Psoas muscle (tissue), 8 donors: ENCODE measurements around the gene PTPRF. TPM values are rescaled to one million over a fixed set of nuclear protein-coding genes. Genes with fewer than 3 reads are reported as not detected.

Experiments
- ATAC-seq, 4 donors: fragments of 200-7000 bp; cut with Tn5 transposase; one replicate each; pipeline ENCODE4 v1.9.1; 2020; ENCODE audit warnings: moderate library complexity in 3 of 4, mild to moderate bottlenecking in 2 of 4
- DNase-seq, 2 donors: peaks; one replicate each; pipeline ENCODE4 v3.0.0-alpha.2; 2020
- H3K27ac ChIP-seq: fragments of 200-600 bp; one replicate; pipeline ENCODE4 v1.8.0; 2022
- H3K27me3 ChIP-seq, 3 donors: fragments of 200-600 bp in 1 of 3; one replicate each; pipeline versions ENCODE4 v1.6.1 to v1.8.0; 2013 to 2022; ENCODE audit warnings: low read length in 2 of 3, mild to moderate bottlenecking in 2 of 3, moderate library complexity in 1 of 3; ENCODE audit not compliant: insufficient read depth in 3 of 3
- H3K36me3 ChIP-seq, 2 donors: fragments of 200-600 bp in 1 of 2; one replicate each; pipeline versions ENCODE4 v1.6.1 to v1.8.0; 2013 to 2022; ENCODE audit warnings: low read depth in 1 of 2, mild to moderate bottlenecking in 1 of 2, moderate library complexity in 1 of 2; ENCODE audit not compliant: insufficient read depth in 1 of 2
- H3K4me1 ChIP-seq: fragments of 200-600 bp; one replicate; pipeline ENCODE4 v1.8.0; 2022
- H3K4me3 ChIP-seq: fragments of 200-600 bp; one replicate; pipeline ENCODE4 v1.8.0; 2022; ENCODE audit warnings: mild to moderate bottlenecking
- H3K9me3 ChIP-seq: fragments of 200-600 bp; one replicate; pipeline ENCODE4 v1.8.0; 2022
- WGBS, 3 donors: extraction: QIAGEN DNeasy Blood & Tissue Kit; methylation state at CpG; one replicate each; pipeline versions ENCODE4 v1.1.6 to v1.1.7; 2013; 5-methylcytosine and 5-hydroxymethylcytosine counted together
- intact Hi-C, 2 donors: fragments of 100-400 bp; cut with DNase I; formaldehyde crosslinking; loops; one replicate each; pipeline versions ENCODE4 v1.11.0 to v1.14.2; 2022
- polyA plus RNA-seq, 3 donors: library from polyadenylated mRNA; stranded (reverse); fragments of 200-250 nt; gene quantifications; one replicate each; pipeline ENCODE4 v1.2.3, GENCODE V29; 2013
- total RNA-seq, 4 donors: library from RNA; stranded (reverse); fragmentation: NEBNext Ultra II Directional in 2 of 4; extraction: Animal tissue kit (Norgen Biotek cat#: 25700) in 2 of 4; gene quantifications; one replicate each; pipeline versions ENCODE4 v1.2.1 to v1.2.4, GENCODE V29; 2021 to 2023
- TF ChIP-seq, protein P1 (sequence below): fragments of 200-600 bp; IDR thresholded peaks from one replicate; pipeline ENCODE4 v1.8.0; 2022; ENCODE audit warnings: antibody characterized with exemption
- donor health status: healthy with polysubstance abuse.
- donor health status: DM: no; HTN: no; CAD: no; lungs with moderate emphysema.
- donor health status: Bipolar disorder and iron deficiency.
- donor health status: healthy.
- donor health status: DM: yes; HTN: yes; CAD: no.
- donor health status: DM: no; HTN: no; CAD: no.
- donor health status: DM: no; HTN: no; CAD: no.
- donor health status: DM: yes; HTN: yes; CAD: no.

The PTPRF gene
- total and polyA plus RNA-seq, 7 donors = 0.65 to 8.9 (median 1.9) TPM

DNA sequence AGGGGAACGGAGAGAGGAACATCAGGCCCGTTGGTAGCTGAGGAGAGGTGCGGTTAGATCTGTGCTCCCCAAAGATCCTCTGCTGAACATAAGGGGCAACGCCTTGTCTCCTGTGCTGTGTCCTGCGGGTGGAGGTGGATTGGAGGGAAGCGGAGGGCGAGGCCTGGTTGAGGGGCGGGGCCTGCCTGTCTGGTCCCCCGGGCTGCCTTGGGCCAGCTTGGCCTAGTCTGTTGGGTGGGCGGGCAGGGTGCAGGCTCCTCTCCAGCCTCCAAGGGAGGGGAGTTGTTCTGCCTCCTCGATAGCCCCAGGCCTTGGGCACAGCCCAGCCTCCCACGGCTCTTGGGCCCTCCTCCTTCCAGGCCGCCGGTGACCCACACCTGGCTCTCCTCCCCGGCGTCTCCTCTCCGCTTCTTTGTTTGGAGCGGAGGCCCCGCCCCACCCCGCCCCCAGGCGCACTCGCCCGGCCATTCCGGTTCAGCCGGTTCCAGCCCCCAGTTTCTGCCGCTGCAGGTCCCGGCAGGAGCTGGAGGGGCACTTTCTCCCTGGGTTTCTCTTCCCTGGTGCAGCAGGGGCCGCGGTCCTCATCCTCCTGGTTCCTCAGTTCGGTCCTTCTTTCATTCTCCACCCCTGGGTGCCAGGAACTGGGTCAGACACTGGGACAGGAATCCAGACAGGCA is 19.4 kb downstream of the PTPRF start:
- no peaks in the 10 kb centered on the region for H3K36me3 ChIP-seq
- intact Hi-C loops = no loop called here
- TF ChIP-seq, protein P1, sequence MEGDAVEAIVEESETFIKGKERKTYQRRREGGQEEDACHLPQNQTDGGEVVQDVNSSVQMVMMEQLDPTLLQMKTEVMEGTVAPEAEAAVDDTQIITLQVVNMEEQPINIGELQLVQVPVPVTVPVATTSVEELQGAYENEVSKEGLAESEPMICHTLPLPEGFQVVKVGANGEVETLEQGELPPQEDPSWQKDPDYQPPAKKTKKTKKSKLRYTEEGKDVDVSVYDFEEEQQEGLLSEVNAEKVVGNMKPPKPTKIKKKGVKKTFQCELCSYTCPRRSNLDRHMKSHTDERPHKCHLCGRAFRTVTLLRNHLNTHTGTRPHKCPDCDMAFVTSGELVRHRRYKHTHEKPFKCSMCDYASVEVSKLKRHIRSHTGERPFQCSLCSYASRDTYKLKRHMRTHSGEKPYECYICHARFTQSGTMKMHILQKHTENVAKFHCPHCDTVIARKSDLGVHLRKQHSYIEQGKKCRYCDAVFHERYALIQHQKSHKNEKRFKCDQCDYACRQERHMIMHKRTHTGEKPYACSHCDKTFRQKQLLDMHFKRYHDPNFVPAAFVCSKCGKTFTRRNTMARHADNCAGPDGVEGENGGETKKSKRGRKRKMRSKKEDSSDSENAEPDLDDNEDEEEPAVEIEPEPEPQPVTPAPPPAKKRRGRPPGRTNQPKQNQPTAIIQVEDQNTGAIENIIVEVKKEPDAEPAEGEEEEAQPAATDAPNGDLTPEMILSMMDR = no peak
- H3K4me3 ChIP-seq = peak overlapping the region; percentile 36
- H3K9me3 ChIP-seq = no peaks in the 10 kb centered on the region
- ATAC-seq = no peak
- DNase-seq = no peak
- H3K27me3 ChIP-seq = peaks cover 0 to 4% (median 0%) of the 10 kb centered on the region in 3 donors
- no peaks in the 10 kb centered on the region for H3K4me1 ChIP-seq
- WGBS, 3 donors = 52 to 56% (median 55%) methylated on average over 26 to 30 of the region's 30 CpGs
- H3K27ac ChIP-seq = no peak overlapping the region

DNA sequence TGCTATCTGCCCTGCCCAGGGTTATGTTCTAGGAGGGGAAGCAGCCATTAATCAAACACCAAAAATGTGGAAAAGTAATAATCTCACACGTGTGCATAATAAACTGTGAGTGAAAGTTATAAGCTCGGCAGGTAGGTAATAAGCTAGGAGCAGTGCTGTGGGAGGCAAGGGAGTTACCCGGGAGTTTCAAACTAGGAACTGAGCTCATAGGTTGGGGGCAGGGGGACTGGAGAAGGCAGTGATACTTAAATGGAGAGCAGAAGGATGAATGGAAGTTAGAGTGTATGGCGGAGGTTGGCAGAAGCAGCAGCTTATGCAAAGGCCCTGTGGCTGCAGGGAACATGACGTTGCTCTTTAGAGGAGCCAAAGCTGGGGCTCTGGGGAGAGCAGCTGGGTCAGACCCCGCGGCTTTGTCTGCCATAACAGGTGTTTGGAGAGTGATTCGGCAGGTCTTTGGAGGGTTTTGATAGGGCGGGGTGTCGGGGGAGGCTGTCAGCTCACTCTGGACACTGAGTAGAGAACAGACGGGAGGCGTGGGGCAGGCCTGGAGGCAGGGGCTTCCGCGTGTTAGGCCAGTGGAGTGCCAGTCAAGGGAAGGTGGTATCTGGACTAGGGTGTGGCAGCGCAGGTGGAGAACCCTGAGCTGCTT is 20.0 kb downstream of the PTPRF start:
- Histone ChIP-seq H3K4me1 (no peaks in the 10 kb centered on the region), H3K27ac (no peak overlapping the region)
- no peak for ATAC-seq

DNA sequence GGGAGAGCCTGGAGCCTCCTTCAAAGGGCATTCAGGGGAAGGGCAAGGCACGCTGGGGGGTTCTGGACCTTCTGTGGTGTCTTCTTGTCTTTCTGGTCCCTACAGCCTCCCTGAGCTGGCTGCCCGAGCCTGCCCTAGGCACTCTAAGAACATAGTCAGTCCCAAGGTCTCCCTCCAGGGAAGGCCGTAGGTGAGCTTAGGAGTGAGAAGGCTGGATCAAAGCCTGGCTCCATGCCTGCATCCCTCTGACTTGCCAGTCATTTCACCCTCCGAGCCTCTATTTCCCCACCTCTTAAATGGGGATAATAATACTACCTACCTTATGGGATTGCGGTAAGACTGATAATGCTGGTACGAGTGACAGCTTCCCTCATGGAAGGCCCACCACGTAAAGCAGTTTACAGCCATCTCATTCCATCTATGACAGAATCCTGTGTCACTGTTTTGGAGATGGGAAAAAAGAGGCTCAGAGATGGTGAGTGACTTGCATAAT is 20.8 kb downstream of the PTPRF start:
- intact Hi-C loops = no loop called here
- peaks cover 0 to 3% (median 0%) of the 10 kb centered on the region in 3 donors for H3K27me3 ChIP-seq
- H3K9me3 ChIP-seq = no peaks in the 10 kb centered on the region
- no peaks in the 10 kb centered on the region for H3K36me3 ChIP-seq
- DNase-seq (no peak), ATAC-seq (no peak)
- no peak overlapping the region for H3K4me3 ChIP-seq
- 92 to 94% (median 93%) methylated on average over 7 of the region's 7 CpGs for WGBS, 3 donors
- no peak overlapping the region for H3K27ac ChIP-seq
- no peaks in the 10 kb centered on the region for H3K4me1 ChIP-seq
- TF ChIP-seq, protein P1 = no peak

More for the DNA sequence above, 20.0 kb downstream of the PTPRF start:
- peaks cover 0 to 4% (median 0%) of the 10 kb centered on the region in 3 donors for H3K27me3 ChIP-seq
- intact Hi-C loops = no loop called here
- DNase-seq = no peak
- TF ChIP-seq, protein P1 = no peak
- no peaks in the 10 kb centered on the region for H3K36me3 ChIP-seq
- H3K9me3 ChIP-seq = no peaks in the 10 kb centered on the region
- WGBS, 3 donors = 83 to 89% (median 86%) methylated on average over 15 of the region's 15 CpGs
- peak overlapping the region; percentile 36 for H3K4me3 ChIP-seq

DNA sequence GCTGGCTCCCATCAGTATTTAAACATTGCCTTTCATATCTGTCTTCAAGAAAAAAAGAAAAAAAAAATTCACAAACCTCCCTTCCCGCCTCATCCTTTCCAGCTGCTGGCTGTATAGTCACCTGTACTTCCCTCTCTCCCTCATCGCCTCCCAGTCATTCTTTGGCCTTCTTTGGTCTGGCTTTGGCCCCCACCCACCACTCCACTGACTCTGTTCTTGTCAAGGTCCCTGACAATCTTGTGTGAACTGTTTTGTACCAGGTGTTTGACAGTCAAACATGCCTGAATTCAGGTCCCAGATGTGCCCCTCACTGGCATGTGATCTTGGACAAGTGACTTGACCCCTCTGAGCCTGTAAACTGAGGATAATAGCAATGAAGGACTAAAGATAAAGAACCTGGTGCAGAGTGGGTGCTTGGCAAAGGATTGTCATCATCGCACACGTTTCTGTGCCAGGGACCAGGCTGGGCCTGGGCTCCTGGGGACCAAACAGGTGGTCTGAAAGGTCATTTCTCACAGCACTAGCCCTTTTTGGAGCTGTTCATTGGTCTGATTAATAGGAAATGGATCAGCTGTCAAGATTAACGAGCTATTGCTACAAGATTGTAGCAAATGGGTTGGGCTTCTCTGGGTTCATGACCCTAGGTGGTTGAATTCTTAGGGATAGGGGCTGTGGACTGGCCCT is 21.5 kb downstream of the PTPRF start:
- TF ChIP-seq, protein P1 = no peak
- ATAC-seq = no peak

More for the DNA sequence above, 21.5 kb downstream of the PTPRF start:
- no peaks in the 10 kb centered on the region for H3K36me3 ChIP-seq
- no peaks in the 10 kb centered on the region for H3K9me3 ChIP-seq
- WGBS, 3 donors = 77 to 83% (median 78%) methylated on average over 5 of the region's 5 CpGs
- no peak overlapping the region for H3K4me3 ChIP-seq
- DNase-seq = no peak
- H3K27me3 ChIP-seq = peaks cover 0 to 3% (median 0%) of the 10 kb centered on the region in 3 donors
- no peaks in the 10 kb centered on the region for H3K4me1 ChIP-seq
- intact Hi-C loops = no loop called here
- H3K27ac ChIP-seq = no peak overlapping the region
